Measurements from ENCODE around the gene C11orf21.

C11orf21 gene

GRCh38 chr11:2270322-2271076 lies 31.2 kb downstream of the C11orf21 start, which contains the start of gene ASCL2:
ASCL2 (minus strand) TSS chr11:2270588; CDS start chr11:2270332, 256 bp downstream.
- no peak for DNase-seq

GRCh38 chr11:2269601-2270321 lies 32.0 kb downstream of the C11orf21 start:
- no peak for DNase-seq

GRCh38 chr11:2268729-2269600 lies 32.8 kb downstream of the C11orf21 start:
- DNase-seq, result peak; percentile 80

- DNase-seq, result no peak
Measured at GRCh38 chr11:2267851-2268728, 33.6 kb downstream of the C11orf21 start.

- DNase-seq, result no peak
Measured at GRCh38 chr11:2267306-2267850, 34.3 kb downstream of the C11orf21 start.

GRCh38 chr11:2266586-2267305 lies 35.0 kb downstream of the C11orf21 start:
- DNase-seq, result no peak

- no peak for DNase-seq
Measured at GRCh38 chr11:2265854-2266585, 35.7 kb downstream of the C11orf21 start.

- DNase-seq, result no peak
Measured at GRCh38 chr11:2265396-2265795, 36.3 kb downstream of the C11orf21 start.

- no peak for DNase-seq
Measured at GRCh38 chr11:2264366-2265053, 37.2 kb downstream of the C11orf21 start.

- DNase-seq, result no peak
Measured at GRCh38 chr11:2263724-2264360, 37.9 kb downstream of the C11orf21 start.

GRCh38 chr11:2263071-2263565 lies 38.6 kb downstream of the C11orf21 start:
- no peak for DNase-seq

GRCh38 chr11:2262301-2263070 lies 39.2 kb downstream of the C11orf21 start:
- DNase-seq, result no peak

GRCh38 chr11:2261436-2262230 lies 40.1 kb downstream of the C11orf21 start:
- no peak for DNase-seq

GRCh38 chr11:2260491-2261364 lies 41.0 kb downstream of the C11orf21 start:
- no peak for DNase-seq

- DNase-seq, result no peak
Measured at GRCh38 chr11:2259897-2260451, 41.7 kb downstream of the C11orf21 start.

GRCh38 chr11:2259466-2259830 lies 42.3 kb downstream of the C11orf21 start:
- no peak for DNase-seq

All from activated T-cell treated with anti-CD3 and anti-CD28 coated beads for 4 hours (primary cell).